ENCODE measurements around the gene YTHDC2.
A peak's percentile ranks its signal among the peaks of the same experiment; 100 is the strongest.

The YTHDC2 gene

DNA sequence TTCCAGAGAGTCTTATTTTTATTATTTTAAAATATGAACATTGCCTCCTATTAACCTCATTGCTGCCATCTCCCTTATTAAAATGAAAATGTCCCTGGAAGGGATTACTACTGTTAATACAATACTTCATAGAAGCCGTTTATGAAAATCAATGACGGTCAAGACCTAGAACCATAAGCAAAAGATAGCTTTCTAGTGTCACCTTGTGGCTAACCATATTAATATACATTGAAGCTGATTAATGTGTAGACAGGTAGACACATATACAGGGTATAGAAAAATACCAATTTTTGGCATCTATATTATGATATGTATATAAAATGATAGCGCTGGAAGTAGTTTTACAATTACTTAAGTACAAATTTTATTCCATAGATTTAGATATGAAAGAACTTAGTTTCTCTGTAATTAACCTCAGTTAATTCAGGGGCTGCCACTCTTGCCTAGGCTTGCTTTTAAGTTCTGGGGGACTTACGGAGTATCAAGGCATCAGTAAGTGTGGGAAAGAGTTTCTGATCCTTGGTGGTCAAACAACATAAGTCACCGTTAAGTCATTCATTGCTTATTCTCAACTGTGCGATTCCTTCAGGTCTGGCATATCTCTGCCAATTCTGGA, 2.5 kb upstream of the YTHDC2 start:
- CTCF ChIA-PET, result interaction anchor here (0.5 to 2.6 kb wide), 6 partner anchors 22 to 515 kb away, joined by 3 to 18 read pairs (median 8); partner anchors contain the start of gene MCC
- TF ChIP-seq ELF4 (IDR thresholded peaks at IDR 0.05), result no peak
- TF ChIP-seq, protein P1, sequence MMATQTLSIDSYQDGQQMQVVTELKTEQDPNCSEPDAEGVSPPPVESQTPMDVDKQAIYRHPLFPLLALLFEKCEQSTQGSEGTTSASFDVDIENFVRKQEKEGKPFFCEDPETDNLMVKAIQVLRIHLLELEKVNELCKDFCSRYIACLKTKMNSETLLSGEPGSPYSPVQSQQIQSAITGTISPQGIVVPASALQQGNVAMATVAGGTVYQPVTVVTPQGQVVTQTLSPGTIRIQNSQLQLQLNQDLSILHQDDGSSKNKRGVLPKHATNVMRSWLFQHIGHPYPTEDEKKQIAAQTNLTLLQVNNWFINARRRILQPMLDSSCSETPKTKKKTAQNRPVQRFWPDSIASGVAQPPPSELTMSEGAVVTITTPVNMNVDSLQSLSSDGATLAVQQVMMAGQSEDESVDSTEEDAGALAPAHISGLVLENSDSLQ (IDR thresholded peaks at IDR 0.05), result peak; percentile 33; the same call in 1 of the 2 replicates
- POLR2A ChIA-PET, result interaction anchor here (1.0 kb wide), 1 partner anchor 22 kb away, joined by 4 read pairs; the partner anchor contains the start of gene MCC
- no peak for DNase-seq (ENCODE audit: extremely low spot score)

DNA sequence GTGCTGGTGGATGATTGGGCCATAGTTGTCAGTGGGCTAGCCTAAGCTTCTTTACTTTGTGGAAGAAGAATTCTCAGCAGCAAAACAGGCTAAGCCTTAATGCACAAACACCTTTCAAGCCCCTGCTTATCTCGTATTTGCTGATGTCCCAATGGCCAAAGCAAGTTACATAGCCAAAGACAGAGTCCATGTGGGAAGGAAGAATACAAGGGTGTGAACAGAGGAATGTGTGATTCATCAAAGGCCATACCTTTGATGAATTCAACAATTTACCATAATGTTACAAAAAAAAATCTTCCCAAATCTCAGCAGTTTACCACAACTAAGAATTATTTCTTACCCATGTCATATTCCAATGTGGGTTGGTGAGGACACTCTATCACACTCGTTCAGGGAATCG, 1.2 kb upstream of the YTHDC2 start:
- ChIA-PET CTCF (interaction anchor here (2.6 kb wide), 1 partner anchor 133 kb away, joined by 18 read pairs; no protein-coding TSS in a partner anchor), POLR2A (no interaction called here)
- no peak for DNase-seq (ENCODE audit: extremely low spot score)
- no peak for TF ChIP-seq FOXA1 (IDR thresholded peaks at IDR 0.05)
- TF ChIP-seq FOXK2 (IDR thresholded peaks at IDR 0.05), result no peak
- TF ChIP-seq CTBP1 (IDR thresholded peaks at IDR 0.05; ENCODE audit: borderline replicate concordance), result no peak
- TF ChIP-seq FOXM1 (IDR thresholded peaks at IDR 0.05; ENCODE audit: borderline replicate concordance), result no peak
- no peak for TF ChIP-seq ZNF384 (IDR thresholded peaks at IDR 0.05)
- TF ChIP-seq NFRKB (IDR thresholded peaks at IDR 0.05), result no peak
- no peak for TF ChIP-seq SP1 (IDR thresholded peaks at IDR 0.05)
- no peak for TF ChIP-seq L3MBTL2 (conservative IDR thresholded peaks at IDR 0.05)
- TF ChIP-seq, protein P1 (IDR thresholded peaks at IDR 0.05), result no peak
- TF ChIP-seq HDGF (IDR thresholded peaks at IDR 0.05; ENCODE audit: borderline replicate concordance), result no peak
- no peak for TF ChIP-seq ELF4 (IDR thresholded peaks at IDR 0.05)
- no peak for TF ChIP-seq TARDBP (IDR thresholded peaks at IDR 0.05)
- no peak for TF ChIP-seq ARNT (IDR thresholded peaks at IDR 0.05)
- TF ChIP-seq SUZ12 (IDR thresholded peaks at IDR 0.05), result no peak
- TF ChIP-seq LEF1 (IDR thresholded peaks at IDR 0.05; ENCODE audit: borderline replicate concordance), result no peak
- no peak for TF ChIP-seq BHLHE40 (IDR thresholded peaks at IDR 0.05; ENCODE audit: borderline replicate concordance)

DNA sequence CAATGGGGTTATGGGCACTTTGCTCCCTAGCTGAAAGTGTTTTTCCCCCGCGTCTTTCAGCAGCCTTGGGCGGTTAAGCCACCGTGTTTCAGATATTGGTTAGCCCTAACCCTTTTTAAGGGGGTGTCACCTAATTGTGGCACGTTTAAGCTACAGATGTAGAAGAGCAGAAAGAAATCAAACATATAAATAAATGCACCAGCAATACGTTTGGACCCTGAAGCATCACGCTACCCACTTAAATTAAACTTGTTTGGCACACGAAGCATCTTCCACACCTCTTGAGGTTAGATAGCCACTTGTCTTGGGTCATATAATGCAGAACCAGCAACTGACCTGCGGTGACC, 768 bp downstream of the YTHDC2 start:
- CTCF ChIA-PET, result interaction anchor here (0.6 to 1.2 kb wide), 3 partner anchors 98 to 511 kb away, joined by 3 to 7 read pairs (median 5); no protein-coding TSS in a partner anchor

DNA sequence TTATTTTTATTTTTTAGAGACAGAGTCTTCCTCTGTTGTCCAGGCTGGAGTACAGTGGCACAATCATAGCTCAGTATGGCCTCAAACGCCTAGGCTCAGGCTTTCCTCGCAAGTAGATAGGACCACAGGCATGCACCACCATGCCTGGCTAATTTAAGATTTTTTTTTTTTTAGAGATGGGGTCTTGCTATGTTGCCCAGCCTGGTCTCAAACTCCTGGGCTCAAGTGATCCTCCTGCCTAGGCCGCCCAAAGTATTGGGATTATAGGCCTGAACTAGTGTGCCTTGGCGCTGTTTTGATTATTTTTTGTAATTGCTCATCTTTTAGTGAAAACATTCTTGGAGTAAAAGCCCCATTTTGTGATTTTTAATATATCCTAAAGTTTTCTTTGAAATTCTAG, 5.4 kb downstream of the YTHDC2 start:
- no peak for DNase-seq (ENCODE audit: extremely low spot score)
- TF ChIP-seq, protein P1 (IDR thresholded peaks at IDR 0.05), result no peak
- no peak for TF ChIP-seq SP1 (IDR thresholded peaks at IDR 0.05)
- TF ChIP-seq BHLHE40 (IDR thresholded peaks at IDR 0.05; ENCODE audit: borderline replicate concordance), result no peak
- TF ChIP-seq ARNT (IDR thresholded peaks at IDR 0.05), result no peak
- no peak for TF ChIP-seq SUZ12 (IDR thresholded peaks at IDR 0.05)
- TF ChIP-seq LEF1 (IDR thresholded peaks at IDR 0.05; ENCODE audit: borderline replicate concordance), result no peak
- TF ChIP-seq ZNF384 (IDR thresholded peaks at IDR 0.05), result no peak
- POLR2A ChIA-PET, result no interaction called here
- CTCF ChIA-PET, result no interaction called here

More for the DNA sequence above, 768 bp downstream of the YTHDC2 start:
- DNase-seq (ENCODE audit: extremely low spot score), result no peak
- POLR2A ChIA-PET, result interaction anchor here (1.2 to 1.7 kb wide), 4 partner anchors 10 to 538 kb away, joined by 3 to 9 read pairs (median 6); partner anchors contain the start of gene DCP2
- TF ChIP-seq SUZ12 (IDR thresholded peaks at IDR 0.05) (no peak), NFRKB (IDR thresholded peaks at IDR 0.05) (no peak), ARNT (IDR thresholded peaks at IDR 0.05) (no peak), L3MBTL2 (conservative IDR thresholded peaks at IDR 0.05) (no peak), CTBP1 (IDR thresholded peaks at IDR 0.05; ENCODE audit: borderline replicate concordance) (no peak), TARDBP (IDR thresholded peaks at IDR 0.05) (no peak), FOXM1 (IDR thresholded peaks at IDR 0.05; ENCODE audit: borderline replicate concordance) (no peak)

DNA sequence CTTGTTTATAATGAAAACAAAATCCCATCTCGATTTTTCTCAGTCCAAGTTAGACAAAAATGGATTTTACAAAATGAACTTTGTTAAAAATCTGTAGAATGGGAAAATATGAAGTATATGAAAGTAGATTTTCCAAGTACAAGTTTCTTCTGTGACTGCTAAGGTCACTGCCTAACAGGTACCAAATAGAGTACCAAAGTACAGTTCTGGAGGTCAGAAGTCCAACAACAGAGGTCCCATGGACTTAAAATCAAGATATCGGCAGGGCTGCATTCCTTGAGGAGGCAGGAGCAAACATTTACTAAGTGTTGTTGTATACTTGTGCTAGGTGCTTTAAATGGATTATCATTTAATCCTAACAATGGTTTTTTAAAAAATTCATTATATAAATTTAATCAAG, 5.9 kb downstream of the YTHDC2 start:
- ChIA-PET CTCF (no interaction called here), POLR2A (no interaction called here)
- no peak for DNase-seq (ENCODE audit: extremely low spot score)
- TF ChIP-seq, protein P1 (IDR thresholded peaks at IDR 0.05), result no peak
- TF ChIP-seq ZNF384 (IDR thresholded peaks at IDR 0.05), result no peak
- TF ChIP-seq FOXK2 (IDR thresholded peaks at IDR 0.05), result no peak
- no peak for TF ChIP-seq LEF1 (IDR thresholded peaks at IDR 0.05; ENCODE audit: borderline replicate concordance)
- TF ChIP-seq FOXM1 (IDR thresholded peaks at IDR 0.05; ENCODE audit: borderline replicate concordance), result no peak
- TF ChIP-seq BHLHE40 (IDR thresholded peaks at IDR 0.05; ENCODE audit: borderline replicate concordance), result no peak
- TF ChIP-seq ELF4 (IDR thresholded peaks at IDR 0.05), result no peak
- TF ChIP-seq SUZ12 (IDR thresholded peaks at IDR 0.05), result no peak
- no peak for TF ChIP-seq L3MBTL2 (conservative IDR thresholded peaks at IDR 0.05)
- TF ChIP-seq HDGF (IDR thresholded peaks at IDR 0.05; ENCODE audit: borderline replicate concordance), result no peak
- no peak for TF ChIP-seq CTBP1 (IDR thresholded peaks at IDR 0.05; ENCODE audit: borderline replicate concordance)
- no peak for TF ChIP-seq ARNT (IDR thresholded peaks at IDR 0.05)
- TF ChIP-seq FOXA1 (IDR thresholded peaks at IDR 0.05), result no peak
- no peak for TF ChIP-seq SP1 (IDR thresholded peaks at IDR 0.05)
- TF ChIP-seq NFRKB (IDR thresholded peaks at IDR 0.05), result no peak
- no peak for TF ChIP-seq TARDBP (IDR thresholded peaks at IDR 0.05)

DNA sequence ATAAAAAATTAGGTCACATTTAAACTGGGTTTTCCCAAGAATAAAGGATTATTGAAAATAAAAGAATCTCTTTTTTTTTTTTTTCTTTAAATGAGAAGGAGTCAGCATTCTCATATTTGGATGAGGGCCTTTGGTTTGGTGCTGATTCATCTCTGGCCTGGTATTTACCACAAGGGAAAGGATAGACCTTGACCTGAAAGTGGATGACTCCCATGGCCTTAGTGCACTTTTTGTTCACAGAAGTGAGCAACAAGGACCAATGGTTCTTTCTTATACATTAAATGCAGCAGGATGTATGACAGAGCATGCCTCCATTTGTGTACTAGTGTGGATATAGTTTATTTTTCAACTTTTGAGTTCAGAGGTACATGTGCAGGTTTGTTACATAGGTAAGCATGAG, 6.9 kb downstream of the YTHDC2 start:
- CTCF ChIA-PET, result interaction anchor here (0.6 kb wide), 1 partner anchor 92 kb away, joined by 3 read pairs; no protein-coding TSS in a partner anchor
- DNase-seq (ENCODE audit: extremely low spot score), result no peak
- TF ChIP-seq L3MBTL2 (conservative IDR thresholded peaks at IDR 0.05) (no peak), FOXM1 (IDR thresholded peaks at IDR 0.05; ENCODE audit: borderline replicate concordance) (no peak), TARDBP (IDR thresholded peaks at IDR 0.05) (no peak), CTBP1 (IDR thresholded peaks at IDR 0.05; ENCODE audit: borderline replicate concordance) (no peak), HDGF (IDR thresholded peaks at IDR 0.05; ENCODE audit: borderline replicate concordance) (no peak), ZNF384 (IDR thresholded peaks at IDR 0.05) (no peak), SP1 (IDR thresholded peaks at IDR 0.05) (no peak)
- TF ChIP-seq, protein P1 (IDR thresholded peaks at IDR 0.05), result no peak
- POLR2A ChIA-PET, result no interaction called here

Data from HEK293T (cell line).